ENCODE results near the gene C9.

- TF ChIP-seq EP300 (IDR thresholded peaks at IDR 0.05; ENCODE audit: low read depth) = no peak
- TF ChIP-seq POLR2A (IDR thresholded peaks at IDR 0.05) = no peak
- peak; percentile 69 to 81 (median 75) for TF ChIP-seq CTCF (IDR thresholded peaks at IDR 0.05)
- no peak for TF ChIP-seq POLR2AphosphoS5 (IDR thresholded peaks at IDR 0.05)
Observed at GRCh38 chr5:39376293-39376714, 12.0 kb upstream of the C9 start.

All from transverse colon (tissue), 4 donors.